Choroid plexus epithelial cell (primary cell): ENCODE results near the gene REPIN1.

Source experiments
- DNase-seq: peaks from one replicate; pipeline ENCODE4 v3.0.0-alpha.2; 2010; ENCODE audit warnings: low read depth
- H3K4me3 ChIP-seq: 2 replicates; pipeline ENCODE4 v1.5.1; 2011; ENCODE audit warnings: low read depth, mild to moderate bottlenecking, control low read depth, low read length, moderate library complexity
- CTCF ChIP-seq: conservative IDR thresholded peaks from 2 replicates; pipeline ENCODE4 v1.5.1; 2011; ENCODE audit warnings: low read depth, mild to moderate bottlenecking, control low read depth, inconsistent platforms, low read length, moderate library complexity

REPIN1 gene

GRCh38 chr7:150337659-150338081 lies 31.0 kb upstream of the REPIN1 start:
- TF ChIP-seq CTCF: no peak
- DNase-seq: no peak
- H3K4me3 ChIP-seq: no peak overlapping the region

- no peak for TF ChIP-seq CTCF
- no peak for DNase-seq
- no peak overlapping the region for H3K4me3 ChIP-seq
These were observed 30.3 kb upstream of the REPIN1 start for GRCh38 chr7:150338166-150338829.

- no peak overlapping the region for H3K4me3 ChIP-seq
- DNase-seq: peak; percentile 12
- no peak for TF ChIP-seq CTCF
These were observed 29.2 kb upstream of the REPIN1 start for GRCh38 chr7:150339409-150339809.

GRCh38 chr7:150340024-150340749 lies 28.4 kb upstream of the REPIN1 start:
- TF ChIP-seq CTCF: no peak
- peak; percentile 37 for DNase-seq
- H3K4me3 ChIP-seq: peak overlapping the region; percentile 34

GRCh38 chr7:150340875-150341262 lies 27.8 kb upstream of the REPIN1 start:
- H3K4me3 ChIP-seq: peak overlapping the region; percentile 48
- no peak for DNase-seq
- no peak for TF ChIP-seq CTCF

GRCh38 chr7:150341263-150342120 lies 27.1 kb upstream of the REPIN1 start, which contains the start of gene RARRES2:
Gene RARRES2, minus strand, starts transcription at chr7:150341629. Its CDS starts 1,020 bp downstream, at chr7:150340609.
- H3K4me3 ChIP-seq: peak within 1 kb of the TSS; percentile 48
- DNase-seq: peak; percentile 29
- TF ChIP-seq CTCF: no peak
